ENCODE measurements around the gene RPS6KA2. TPM values are rescaled to one million over a fixed set of nuclear protein-coding genes. Genes with fewer than 3 reads are reported as not detected.

RPS6KA2 gene
- total RNA-seq, 1 experiment from 2014 or later = 18.5 TPM

DNA sequence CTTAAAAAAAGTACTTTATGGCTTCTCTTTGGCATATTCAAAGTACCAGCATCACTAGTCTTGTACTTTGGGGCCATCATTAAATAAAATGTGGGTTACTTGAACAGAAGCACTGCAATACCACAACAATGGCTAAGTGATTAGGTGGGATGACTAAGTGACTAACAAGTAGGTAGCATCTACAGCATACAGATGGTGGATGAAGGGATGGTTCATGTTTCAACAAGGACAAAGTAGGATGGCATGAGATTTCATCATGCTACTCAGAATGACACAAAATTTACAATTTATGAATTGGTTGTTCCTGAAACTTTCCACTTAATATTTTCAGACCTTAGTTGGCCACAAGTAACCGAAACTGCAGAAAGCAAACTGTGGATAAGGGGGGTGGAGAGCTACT is 252.0 kb downstream of the RPS6KA2 start:
- Histone ChIP-seq H3K36me3 (ENCODE audit: low read depth) (no peaks in the 10 kb centered on the region), H3K9me2 (ENCODE audit: insufficient read depth) (no peaks in the 10 kb centered on the region), H3K4me1 (replicated peaks; ENCODE audit: insufficient read depth) (no peaks in the 10 kb centered on the region), H3K79me2 (ENCODE audit: low read depth) (no peaks in the 10 kb centered on the region), H4K20me1 (ENCODE audit: insufficient read depth) (no peaks in the 10 kb centered on the region), H2AFZ (no peak overlapping the region), H3K9me3 (ENCODE audit: insufficient read depth, low read depth) (no peaks in the 10 kb centered on the region), H3F3A (ENCODE audit: insufficient read depth, low read depth) (no peaks in the 10 kb centered on the region), H3K27ac (no peak overlapping the region), H3K4me2 (no peak overlapping the region), H3K27me3 (ENCODE audit: insufficient read depth, low read depth) (no peaks in the 10 kb centered on the region), H3K4me3 (no peak overlapping the region)
- TF ChIP-seq EZH2 (IDR thresholded peaks at IDR 0.05; ENCODE audit: low read depth) = no peak
- TF ChIP-seq, protein P1, sequence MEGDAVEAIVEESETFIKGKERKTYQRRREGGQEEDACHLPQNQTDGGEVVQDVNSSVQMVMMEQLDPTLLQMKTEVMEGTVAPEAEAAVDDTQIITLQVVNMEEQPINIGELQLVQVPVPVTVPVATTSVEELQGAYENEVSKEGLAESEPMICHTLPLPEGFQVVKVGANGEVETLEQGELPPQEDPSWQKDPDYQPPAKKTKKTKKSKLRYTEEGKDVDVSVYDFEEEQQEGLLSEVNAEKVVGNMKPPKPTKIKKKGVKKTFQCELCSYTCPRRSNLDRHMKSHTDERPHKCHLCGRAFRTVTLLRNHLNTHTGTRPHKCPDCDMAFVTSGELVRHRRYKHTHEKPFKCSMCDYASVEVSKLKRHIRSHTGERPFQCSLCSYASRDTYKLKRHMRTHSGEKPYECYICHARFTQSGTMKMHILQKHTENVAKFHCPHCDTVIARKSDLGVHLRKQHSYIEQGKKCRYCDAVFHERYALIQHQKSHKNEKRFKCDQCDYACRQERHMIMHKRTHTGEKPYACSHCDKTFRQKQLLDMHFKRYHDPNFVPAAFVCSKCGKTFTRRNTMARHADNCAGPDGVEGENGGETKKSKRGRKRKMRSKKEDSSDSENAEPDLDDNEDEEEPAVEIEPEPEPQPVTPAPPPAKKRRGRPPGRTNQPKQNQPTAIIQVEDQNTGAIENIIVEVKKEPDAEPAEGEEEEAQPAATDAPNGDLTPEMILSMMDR (conservative IDR thresholded peaks at IDR 0.05) = no peak
- DNase-seq = no peak
- no TSS peak for BruUV-seq (replicated peaks)
- ChIA-PET POLR2A (ENCODE audit: unreplicated experiment) (no interaction called here), CTCF (no interaction called here)
- intact Hi-C loops (cut with micrococcal nuclease; ENCODE audit: unreplicated experiment) = no loop called here

DNA sequence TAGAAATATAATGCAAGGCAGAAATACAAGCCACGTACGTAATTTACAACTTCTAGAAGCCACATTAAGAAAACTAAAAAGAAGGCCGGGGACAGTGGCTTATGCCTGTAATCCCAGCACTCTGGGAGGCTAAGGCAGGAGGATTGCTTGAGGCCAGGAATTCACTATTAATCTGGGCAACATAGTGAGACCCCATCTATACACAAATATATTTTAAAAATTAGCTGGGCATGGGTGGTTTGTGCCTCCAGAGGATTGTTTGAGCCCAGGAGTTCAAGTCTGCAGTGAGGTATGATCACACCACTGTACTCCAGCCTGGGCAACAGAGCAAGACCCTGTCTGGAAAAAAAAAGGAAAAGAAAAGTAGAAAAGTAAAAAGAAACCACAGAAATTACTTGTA is 256.6 kb downstream of the RPS6KA2 start:
- H4K20me1 ChIP-seq (ENCODE audit: insufficient read depth) = no peaks in the 10 kb centered on the region
- H3K27ac ChIP-seq = no peak overlapping the region
- POLR2A ChIA-PET (ENCODE audit: unreplicated experiment) = no interaction called here
- intact Hi-C loops (cut with micrococcal nuclease; ENCODE audit: unreplicated experiment) = no loop called here
- TF ChIP-seq, protein P1 (conservative IDR thresholded peaks at IDR 0.05) = no peak
- no peak for TF ChIP-seq EZH2 (IDR thresholded peaks at IDR 0.05; ENCODE audit: low read depth)
- no peaks in the 10 kb centered on the region for H3K36me3 ChIP-seq (ENCODE audit: low read depth)
- CTCF ChIA-PET = no interaction called here
- H3K9me2 ChIP-seq (ENCODE audit: insufficient read depth) = no peaks in the 10 kb centered on the region
- H3K4me2 ChIP-seq = no peak overlapping the region
- BruUV-seq (replicated peaks) = no TSS peak
- no peak overlapping the region for H2AFZ ChIP-seq
- no peaks in the 10 kb centered on the region for H3K79me2 ChIP-seq (ENCODE audit: low read depth)
- H3K27me3 ChIP-seq (ENCODE audit: insufficient read depth, low read depth) = no peaks in the 10 kb centered on the region
- no peaks in the 10 kb centered on the region for H3K9me3 ChIP-seq (ENCODE audit: insufficient read depth, low read depth)
- H3F3A ChIP-seq (ENCODE audit: insufficient read depth, low read depth) = no peaks in the 10 kb centered on the region
- H3K4me1 ChIP-seq (replicated peaks; ENCODE audit: insufficient read depth) = no peaks in the 10 kb centered on the region
- H3K4me3 ChIP-seq = no peak overlapping the region
- no peak for DNase-seq

DNA sequence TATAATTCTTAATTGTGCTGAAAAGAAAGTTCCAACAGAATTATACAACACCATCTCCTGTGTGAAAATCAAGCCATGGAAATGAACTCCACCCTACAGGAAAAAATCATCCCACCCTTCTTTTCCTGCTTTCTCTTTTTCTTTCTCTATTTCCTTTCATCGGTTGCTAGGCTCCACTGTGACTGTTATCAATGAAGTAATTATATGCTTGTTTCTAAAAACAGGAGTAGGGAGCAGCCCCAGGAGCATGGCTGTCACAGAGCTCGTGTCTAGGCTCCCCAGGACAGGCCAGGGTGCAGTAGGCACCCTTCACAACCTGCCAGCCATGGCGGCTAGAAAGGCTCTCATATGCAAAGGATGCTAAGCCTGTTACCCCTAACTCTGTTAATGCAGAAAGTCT is 257.3 kb downstream of the RPS6KA2 start:
- BruUV-seq (replicated peaks) = no TSS peak

More for the DNA sequence above, 257.3 kb downstream of the RPS6KA2 start:
- CTCF ChIA-PET = no interaction called here
- no peak overlapping the region for H2AFZ ChIP-seq
- intact Hi-C loops (cut with micrococcal nuclease; ENCODE audit: unreplicated experiment) = no loop called here
- H3K4me3 ChIP-seq = no peak overlapping the region
- no peaks in the 10 kb centered on the region for H3K4me1 ChIP-seq (replicated peaks; ENCODE audit: insufficient read depth)
- DNase-seq = no peak
- H3K27ac ChIP-seq = no peak overlapping the region
- no peaks in the 10 kb centered on the region for H3K9me2 ChIP-seq (ENCODE audit: insufficient read depth)
- H4K20me1 ChIP-seq (ENCODE audit: insufficient read depth) = no peaks in the 10 kb centered on the region
- TF ChIP-seq EZH2 (IDR thresholded peaks at IDR 0.05; ENCODE audit: low read depth) = no peak
- TF ChIP-seq, protein P1 (conservative IDR thresholded peaks at IDR 0.05) = no peak
- H3K27me3 ChIP-seq (ENCODE audit: insufficient read depth, low read depth) = no peaks in the 10 kb centered on the region
- no peaks in the 10 kb centered on the region for H3F3A ChIP-seq (ENCODE audit: insufficient read depth, low read depth)
- no peaks in the 10 kb centered on the region for H3K36me3 ChIP-seq (ENCODE audit: low read depth)
- H3K9me3 ChIP-seq (ENCODE audit: insufficient read depth, low read depth) = no peaks in the 10 kb centered on the region
- no peaks in the 10 kb centered on the region for H3K79me2 ChIP-seq (ENCODE audit: low read depth)
- H3K4me2 ChIP-seq = no peak overlapping the region
- POLR2A ChIA-PET (ENCODE audit: unreplicated experiment) = no interaction called here
